ENCODE data around the gene CACNA1C.

The CACNA1C gene

GRCh38 chr12:2173971-2174370 lies 121.2 kb downstream of the CACNA1C start:
- no peak for DNase-seq

GRCh38 chr12:2177003-2177402 lies 124.2 kb downstream of the CACNA1C start:
- no peak for DNase-seq

- DNase-seq = no peak
These were observed 125.0 kb downstream of the CACNA1C start for GRCh38 chr12:2177751-2178150.

- no peak for DNase-seq
These were observed 126.3 kb downstream of the CACNA1C start for GRCh38 chr12:2179058-2179457.

- DNase-seq = no peak
These were observed 127.4 kb downstream of the CACNA1C start for GRCh38 chr12:2179953-2180736.

GRCh38 chr12:2180737-2181082 lies 127.9 kb downstream of the CACNA1C start:
- no peak for DNase-seq

- DNase-seq = no peak
These were observed 131.1 kb downstream of the CACNA1C start for GRCh38 chr12:2183556-2184541.

- DNase-seq = no peak
These were observed 133.1 kb downstream of the CACNA1C start for GRCh38 chr12:2185751-2186341.

GRCh38 chr12:2187195-2187945 lies 134.6 kb downstream of the CACNA1C start:
- no peak for DNase-seq

GRCh38 chr12:2190085-2190484 lies 137.3 kb downstream of the CACNA1C start:
- no peak for DNase-seq

GRCh38 chr12:2190896-2191533 lies 138.2 kb downstream of the CACNA1C start:
- no peak for DNase-seq

- DNase-seq = no peak
These were observed 138.9 kb downstream of the CACNA1C start for GRCh38 chr12:2191534-2192153.

GRCh38 chr12:2192231-2192630 lies 139.4 kb downstream of the CACNA1C start:
- DNase-seq = no peak

- no peak for DNase-seq
These were observed 141.3 kb downstream of the CACNA1C start for GRCh38 chr12:2194060-2194459.

GRCh38 chr12:2194571-2194970 lies 141.8 kb downstream of the CACNA1C start:
- no peak for DNase-seq

GRCh38 chr12:2195085-2195484 lies 142.3 kb downstream of the CACNA1C start:
- DNase-seq = no peak

- DNase-seq = no peak
These were observed 145.3 kb downstream of the CACNA1C start for GRCh38 chr12:2198005-2198501.

- DNase-seq = no peak
These were observed 145.8 kb downstream of the CACNA1C start for GRCh38 chr12:2198542-2198941.

- no peak for DNase-seq
These were observed 153.2 kb downstream of the CACNA1C start for GRCh38 chr12:2205996-2206395.

GRCh38 chr12:2208837-2209635 lies 156.2 kb downstream of the CACNA1C start:
- no peak for DNase-seq

GRCh38 chr12:2211119-2211518 lies 158.3 kb downstream of the CACNA1C start:
- DNase-seq = no peak
